SK-N-SH (cell line): ENCODE results near the gene SGPP2. TPM values are rescaled to one million over a fixed set of nuclear protein-coding genes. Genes with fewer than 3 reads are reported as not detected.

Source experiments
- CTCF ChIA-PET: fragments of 300-600, 350-600 bp; formaldehyde crosslinking; extraction: SDS; loops from one replicate; lab custom pipeline; 2021; lab: Yijun Ruan, JAX
- POLR2A ChIA-PET: fragments of 350-600 bp; sonication (Branson Sonifier 250); formaldehyde crosslinking; extraction: SDS; loops from one replicate; lab custom pipeline; 2020; ENCODE audit warnings: antibody characterized with exemption, inconsistent platforms; lab: Yijun Ruan, JAX
- DNase-seq: peaks from one replicate; pipeline ENCODE4 v3.0.0; 2012
- H2AFZ ChIP-seq: fragments of 200-600 bp; sonication (generic); 2 replicates; pipeline ENCODE4 v1.8.1; 2016; ENCODE audit warnings: antibody characterized with exemption, mild to moderate bottlenecking, low read depth
- H3F3A ChIP-seq: fragments of 200-600 bp; sonication (generic); replicated peaks from 2 replicates; pipeline ENCODE3; 2016; ENCODE audit warnings: antibody characterized with exemption, mild to moderate bottlenecking; ENCODE audit not compliant: insufficient read depth
- H3K27ac ChIP-seq, 2 experiments: fragments of 200-500 bp in 1 of 2; fragments of 200-600 bp in 1 of 2; sonication (Bioruptor generic) in 1 of 2; sonication (generic), shearing (Covaris generic) in 1 of 2; 2 replicates each; pipeline versions ENCODE4 v1.5.1 to v1.6.1; 2014 to 2016; ENCODE audit warnings: low read depth in 2 of 2, inconsistent platforms in 1 of 2, low read length in 1 of 2, mild to moderate bottlenecking in 1 of 2, mixed read lengths in 1 of 2
- H3K27me3 ChIP-seq: fragments of 200-600 bp; sonication (generic), shearing (Covaris generic); 2 replicates; pipeline ENCODE4 v1.6.1; 2016; ENCODE audit warnings: mixed run types; ENCODE audit not compliant: insufficient read depth
- H3K36me3 ChIP-seq, 2 experiments: fragments of 200-500 bp in 1 of 2; fragments of 200-600 bp in 1 of 2; sonication (Bioruptor generic) in 1 of 2; sonication (generic) in 1 of 2; replicated peaks in 1 of 2; 2 replicates each; pipeline versions ENCODE3 to v1.5.1; 2014 to 2016; ENCODE audit warnings: low read length in 1 of 2, mild to moderate bottlenecking in 1 of 2; ENCODE audit not compliant: insufficient read depth in 2 of 2, control insufficient read depth in 1 of 2
- H3K4me1 ChIP-seq, 2 experiments: fragments of 200-500 bp in 1 of 2; fragments of 200-600 bp in 1 of 2; sonication (Bioruptor generic) in 1 of 2; sonication (generic), shearing (Covaris generic) in 1 of 2; 2 replicates each; pipeline versions ENCODE4 v1.5.1 to v1.6.1; 2014 to 2016; ENCODE audit warnings: low read depth in 1 of 2, low read length in 1 of 2, mixed run types in 1 of 2; ENCODE audit not compliant: insufficient read depth in 2 of 2, control insufficient read depth in 1 of 2
- H3K4me2 ChIP-seq: fragments of 200-600 bp; sonication (generic), shearing (Covaris generic); 2 replicates; pipeline ENCODE4 v1.6.1; 2017; ENCODE audit warnings: mixed run types
- H3K4me3 ChIP-seq, 2 experiments: fragments of 200-500 bp in 1 of 2; fragments of 200-600 bp in 1 of 2; sonication (Bioruptor generic) in 1 of 2; sonication (generic), shearing (Covaris generic) in 1 of 2; 2 replicates each; pipeline versions ENCODE4 v1.5.1 to v1.8.1; 2014 to 2016; ENCODE audit warnings: low read depth in 2 of 2, inconsistent platforms in 1 of 2, low read length in 1 of 2, mild to moderate bottlenecking in 1 of 2, mixed read lengths in 1 of 2, moderate library complexity in 1 of 2
- H3K79me2 ChIP-seq: fragments of 200-600 bp; sonication (generic); 2 replicates; pipeline ENCODE4 v1.8.1; 2017; ENCODE audit warnings: mild to moderate bottlenecking; ENCODE audit not compliant: insufficient read depth
- H3K9ac ChIP-seq: fragments of 200-600 bp; sonication (generic); 2 replicates; pipeline ENCODE4 v1.6.1; 2017; ENCODE audit warnings: mixed run types
- H3K9me2 ChIP-seq: fragments of 200-600 bp; sonication (generic); 2 replicates; pipeline ENCODE4 v1.6.1; 2017; ENCODE audit warnings: mixed run types
- H3K9me3 ChIP-seq: fragments of 200-600 bp; sonication (generic); 2 replicates; pipeline ENCODE4 v1.6.1; 2017; ENCODE audit warnings: mixed run types, mild to moderate bottlenecking, moderate library complexity
- H4K20me1 ChIP-seq: fragments of 200-600 bp; sonication (generic); 2 replicates; pipeline ENCODE4 v1.6.1; 2017; ENCODE audit warnings: mild to moderate bottlenecking, mixed run types; ENCODE audit not compliant: insufficient read depth
- CHD2 ChIP-seq: fragments of 150-350 bp; IDR thresholded peaks from 2 replicates; pipeline ENCODE4 v1.6.1; 2018; ENCODE audit warnings: low read length; ENCODE audit not compliant: partially characterized antibody
- ELF1 ChIP-seq: IDR thresholded peaks from 2 replicates; pipeline ENCODE4 v1.4.0; 2012
- EP300 ChIP-seq, 2 experiments: IDR thresholded peaks; 2 replicates each; pipeline versions ENCODE4 v1.4.0 to v1.6.1; 2012; ENCODE audit warnings: borderline replicate concordance in 1 of 2, low read depth in 1 of 2, low read length in 1 of 2
- FOXM1 ChIP-seq: IDR thresholded peaks from 2 replicates; pipeline ENCODE4 v1.4.0; 2012; ENCODE audit warnings: low read depth, mild to moderate bottlenecking
- GABPA ChIP-seq: IDR thresholded peaks from 2 replicates; pipeline ENCODE4 v1.4.0; 2012; ENCODE audit warnings: low read depth, mild to moderate bottlenecking
- JUND ChIP-seq: IDR thresholded peaks from 2 replicates; pipeline ENCODE4 v1.4.0; 2012
- MXI1 ChIP-seq: IDR thresholded peaks from 2 replicates; pipeline ENCODE4 v1.6.1; 2012; ENCODE audit warnings: mild to moderate bottlenecking, low read depth, low read length, improper control_type of control experiment
- NRF1 ChIP-seq: IDR thresholded peaks from 2 replicates; pipeline ENCODE4 v1.6.1; 2012; ENCODE audit warnings: low read depth, mild to moderate bottlenecking, low read length
- POLR2AphosphoS5 ChIP-seq: IDR thresholded peaks from 2 replicates; pipeline ENCODE4 v1.6.1; 2012; ENCODE audit warnings: low read depth, low read length
- RFX5 ChIP-seq: IDR thresholded peaks from 2 replicates; pipeline ENCODE4 v1.6.1; 2012; ENCODE audit warnings: mild to moderate bottlenecking, improper control_type of control experiment, low read length
- RXRA ChIP-seq: IDR thresholded peaks from 2 replicates; pipeline ENCODE4 v1.4.0; 2012; ENCODE audit warnings: low read depth, mild to moderate bottlenecking, borderline replicate concordance
- SIN3A ChIP-seq: IDR thresholded peaks from 2 replicates; pipeline ENCODE4 v1.6.1; 2012; ENCODE audit warnings: low read depth, mild to moderate bottlenecking, low read length, moderate library complexity, borderline replicate concordance
- YY1 ChIP-seq: IDR thresholded peaks from 2 replicates; pipeline ENCODE4 v1.4.0; 2012; ENCODE audit warnings: low read depth, mild to moderate bottlenecking
- ZBTB33 ChIP-seq: IDR thresholded peaks from 2 replicates; pipeline ENCODE4 v1.4.0; 2012; ENCODE audit warnings: low read depth, borderline replicate concordance
- WGBS: methylation state at CpG from one replicate; pipeline ENCODE4 v1.1.6; 2017; ENCODE audit warnings: low lambda C conversion rate; 5-methylcytosine and 5-hydroxymethylcytosine counted together
- polyA plus RNA-seq, 3 experiments: library from polyadenylated mRNA; depleted of rRNA; stranded (reverse); fragments of >200 nt; gene quantifications; 2 replicates each; pipeline ENCODE4 v1.2.3, GENCODE V29; 2012
- TF ChIP-seq, protein P1 (sequence below): fragments of 150-350 bp; IDR thresholded peaks from 2 replicates; pipeline ENCODE4 v1.6.1; 2016; ENCODE audit warnings: mild to moderate bottlenecking, low read depth, low read length
- TF ChIP-seq, protein P2 (sequence below): fragments of 200-600 bp; sonication (generic); IDR thresholded peaks from 2 replicates; pipeline ENCODE4 v1.6.1; 2017; ENCODE audit warnings: antibody characterized with exemption, mild to moderate bottlenecking, moderate library complexity

The SGPP2 gene
- polyA plus RNA-seq, 1 of the 3 experiments (the other 2 are of a cell fraction) = 0.03 TPM

DNA sequence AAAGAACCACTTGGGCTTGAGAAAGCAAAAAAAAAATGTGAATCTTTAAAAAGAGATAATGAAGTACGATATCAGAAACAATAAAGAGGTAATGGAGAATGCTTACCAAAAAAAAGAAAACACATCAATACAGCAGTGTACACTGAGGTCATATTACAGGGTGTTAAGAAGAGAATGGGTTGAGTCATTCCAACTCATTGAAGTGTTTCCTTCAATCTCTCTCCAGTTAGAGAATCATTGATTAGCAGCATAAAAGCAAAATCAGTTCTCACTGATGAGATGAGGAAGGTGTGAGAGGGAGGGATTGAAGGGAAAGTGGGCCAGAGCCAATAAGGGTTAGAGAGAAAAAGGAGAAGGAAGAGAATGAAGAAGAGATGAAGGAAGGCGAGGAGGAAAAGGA lies 43.9 kb upstream of the SGPP2 start:
- H3K79me2 ChIP-seq = no peaks in the 10 kb centered on the region
- no peaks in the 10 kb centered on the region for H4K20me1 ChIP-seq
- no peaks in the 10 kb centered on the region for H3K36me3 ChIP-seq
- no peak for DNase-seq
- H3K27ac ChIP-seq = no peak overlapping the region
- WGBS = 21% methylated on average over 2 of the region's 2 CpGs
- no peak overlapping the region for H3K4me2 ChIP-seq
- POLR2A ChIA-PET = no interaction called here
- H3K9me3 ChIP-seq = no peaks in the 10 kb centered on the region
- H3K9ac ChIP-seq = no peak overlapping the region
- H3K4me3 ChIP-seq = no peak overlapping the region; a peak in 1 of 4 replicates
- no peaks in the 10 kb centered on the region for H3K4me1 ChIP-seq
- no peaks in the 10 kb centered on the region for H3F3A ChIP-seq
- no peaks in the 10 kb centered on the region; the same call in 1 of the 2 replicates for H3K27me3 ChIP-seq
- TF ChIP-seq NRF1 (no peak), RXRA (no peak), MXI1 (no peak), JUND (no peak), RFX5 (no peak), GABPA (no peak), YY1 (no peak), SIN3A (no peak), POLR2AphosphoS5 (no peak), ZBTB33 (no peak), EP300 (IDR thresholded peaks at IDR 0.05; ENCODE audit: borderline replicate concordance in 1 of 2, low read depth in 1 of 2, low read length in 1 of 2) (no peak), ELF1 (no peak)
- TF ChIP-seq, protein P1, sequence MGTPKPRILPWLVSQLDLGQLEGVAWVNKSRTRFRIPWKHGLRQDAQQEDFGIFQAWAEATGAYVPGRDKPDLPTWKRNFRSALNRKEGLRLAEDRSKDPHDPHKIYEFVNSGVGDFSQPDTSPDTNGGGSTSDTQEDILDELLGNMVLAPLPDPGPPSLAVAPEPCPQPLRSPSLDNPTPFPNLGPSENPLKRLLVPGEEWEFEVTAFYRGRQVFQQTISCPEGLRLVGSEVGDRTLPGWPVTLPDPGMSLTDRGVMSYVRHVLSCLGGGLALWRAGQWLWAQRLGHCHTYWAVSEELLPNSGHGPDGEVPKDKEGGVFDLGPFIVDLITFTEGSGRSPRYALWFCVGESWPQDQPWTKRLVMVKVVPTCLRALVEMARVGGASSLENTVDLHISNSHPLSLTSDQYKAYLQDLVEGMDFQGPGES = no peak
- TF ChIP-seq, protein P2, sequence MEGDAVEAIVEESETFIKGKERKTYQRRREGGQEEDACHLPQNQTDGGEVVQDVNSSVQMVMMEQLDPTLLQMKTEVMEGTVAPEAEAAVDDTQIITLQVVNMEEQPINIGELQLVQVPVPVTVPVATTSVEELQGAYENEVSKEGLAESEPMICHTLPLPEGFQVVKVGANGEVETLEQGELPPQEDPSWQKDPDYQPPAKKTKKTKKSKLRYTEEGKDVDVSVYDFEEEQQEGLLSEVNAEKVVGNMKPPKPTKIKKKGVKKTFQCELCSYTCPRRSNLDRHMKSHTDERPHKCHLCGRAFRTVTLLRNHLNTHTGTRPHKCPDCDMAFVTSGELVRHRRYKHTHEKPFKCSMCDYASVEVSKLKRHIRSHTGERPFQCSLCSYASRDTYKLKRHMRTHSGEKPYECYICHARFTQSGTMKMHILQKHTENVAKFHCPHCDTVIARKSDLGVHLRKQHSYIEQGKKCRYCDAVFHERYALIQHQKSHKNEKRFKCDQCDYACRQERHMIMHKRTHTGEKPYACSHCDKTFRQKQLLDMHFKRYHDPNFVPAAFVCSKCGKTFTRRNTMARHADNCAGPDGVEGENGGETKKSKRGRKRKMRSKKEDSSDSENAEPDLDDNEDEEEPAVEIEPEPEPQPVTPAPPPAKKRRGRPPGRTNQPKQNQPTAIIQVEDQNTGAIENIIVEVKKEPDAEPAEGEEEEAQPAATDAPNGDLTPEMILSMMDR = no peak
- no peaks in the 10 kb centered on the region for H3K9me2 ChIP-seq
- CTCF ChIA-PET = no interaction called here
- no peak overlapping the region for H2AFZ ChIP-seq

DNA sequence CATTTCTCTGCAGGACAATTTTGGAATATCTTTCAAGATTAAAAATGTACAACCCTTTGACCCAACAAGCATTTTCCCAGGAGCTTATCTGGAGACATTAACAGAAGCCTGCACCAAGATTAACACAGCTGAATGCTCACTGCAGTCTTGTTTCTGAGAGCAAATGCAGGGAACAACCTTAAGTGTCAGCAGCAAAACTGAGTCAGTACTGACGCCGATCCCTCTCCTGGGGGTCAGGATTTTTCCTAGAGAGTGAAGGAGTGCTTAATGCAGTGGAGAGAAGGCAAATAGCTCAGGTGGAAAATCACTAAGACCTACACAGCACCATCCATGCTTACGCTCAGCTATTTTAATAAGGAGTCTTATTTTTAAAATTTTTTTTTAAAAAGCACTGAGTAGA lies 42.8 kb upstream of the SGPP2 start:
- Histone ChIP-seq H3K79me2 (no peaks in the 10 kb centered on the region), H3K9me3 (no peaks in the 10 kb centered on the region)

More for the DNA sequence above, 42.8 kb upstream of the SGPP2 start:
- H3F3A ChIP-seq = no peaks in the 10 kb centered on the region
- H3K9ac ChIP-seq = no peak overlapping the region
- no peak overlapping the region for H3K4me2 ChIP-seq
- no peak overlapping the region for H2AFZ ChIP-seq
- POLR2A ChIA-PET = no interaction called here
- H3K36me3 ChIP-seq = no peaks in the 10 kb centered on the region
- TF ChIP-seq, protein P1 = no peak
- TF ChIP-seq CHD2 (no peak), RFX5 (no peak), MXI1 (no peak), JUND (no peak), FOXM1 (no peak)
- TF ChIP-seq, all 33 proteins: peak for 0
- Histone ChIP-seq H3K9me2 (no peaks in the 10 kb centered on the region), H3K4me1 (no peaks in the 10 kb centered on the region), H3K4me3 (no peak overlapping the region), H3K27ac (no peak overlapping the region), H4K20me1 (no peaks in the 10 kb centered on the region), H3K27me3 (no peaks in the 10 kb centered on the region; the same call in 1 of the 2 replicates)
- DNase-seq = no peak
- WGBS = 32% methylated on average over 3 of the region's 3 CpGs
- CTCF ChIA-PET = no interaction called here
